Measurements from ENCODE around the gene GAB3. TPM values are rescaled to one million over a fixed set of nuclear protein-coding genes. Genes with fewer than 3 reads are reported as not detected.
A peak's percentile ranks its signal among the peaks of the same experiment; 100 is the strongest.

GAB3 gene, protein sequence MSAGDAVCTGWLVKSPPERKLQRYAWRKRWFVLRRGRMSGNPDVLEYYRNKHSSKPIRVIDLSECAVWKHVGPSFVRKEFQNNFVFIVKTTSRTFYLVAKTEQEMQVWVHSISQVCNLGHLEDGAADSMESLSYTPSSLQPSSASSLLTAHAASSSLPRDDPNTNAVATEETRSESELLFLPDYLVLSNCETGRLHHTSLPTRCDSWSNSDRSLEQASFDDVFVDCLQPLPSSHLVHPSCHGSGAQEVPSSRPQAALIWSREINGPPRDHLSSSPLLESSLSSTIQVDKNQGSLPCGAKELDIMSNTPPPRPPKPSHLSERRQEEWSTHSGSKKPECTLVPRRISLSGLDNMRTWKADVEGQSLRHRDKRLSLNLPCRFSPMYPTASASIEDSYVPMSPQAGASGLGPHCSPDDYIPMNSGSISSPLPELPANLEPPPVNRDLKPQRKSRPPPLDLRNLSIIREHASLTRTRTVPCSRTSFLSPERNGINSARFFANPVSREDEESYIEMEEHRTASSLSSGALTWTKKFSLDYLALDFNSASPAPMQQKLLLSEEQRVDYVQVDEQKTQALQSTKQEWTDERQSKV
- total RNA-seq, result 9.0 TPM

DNA sequence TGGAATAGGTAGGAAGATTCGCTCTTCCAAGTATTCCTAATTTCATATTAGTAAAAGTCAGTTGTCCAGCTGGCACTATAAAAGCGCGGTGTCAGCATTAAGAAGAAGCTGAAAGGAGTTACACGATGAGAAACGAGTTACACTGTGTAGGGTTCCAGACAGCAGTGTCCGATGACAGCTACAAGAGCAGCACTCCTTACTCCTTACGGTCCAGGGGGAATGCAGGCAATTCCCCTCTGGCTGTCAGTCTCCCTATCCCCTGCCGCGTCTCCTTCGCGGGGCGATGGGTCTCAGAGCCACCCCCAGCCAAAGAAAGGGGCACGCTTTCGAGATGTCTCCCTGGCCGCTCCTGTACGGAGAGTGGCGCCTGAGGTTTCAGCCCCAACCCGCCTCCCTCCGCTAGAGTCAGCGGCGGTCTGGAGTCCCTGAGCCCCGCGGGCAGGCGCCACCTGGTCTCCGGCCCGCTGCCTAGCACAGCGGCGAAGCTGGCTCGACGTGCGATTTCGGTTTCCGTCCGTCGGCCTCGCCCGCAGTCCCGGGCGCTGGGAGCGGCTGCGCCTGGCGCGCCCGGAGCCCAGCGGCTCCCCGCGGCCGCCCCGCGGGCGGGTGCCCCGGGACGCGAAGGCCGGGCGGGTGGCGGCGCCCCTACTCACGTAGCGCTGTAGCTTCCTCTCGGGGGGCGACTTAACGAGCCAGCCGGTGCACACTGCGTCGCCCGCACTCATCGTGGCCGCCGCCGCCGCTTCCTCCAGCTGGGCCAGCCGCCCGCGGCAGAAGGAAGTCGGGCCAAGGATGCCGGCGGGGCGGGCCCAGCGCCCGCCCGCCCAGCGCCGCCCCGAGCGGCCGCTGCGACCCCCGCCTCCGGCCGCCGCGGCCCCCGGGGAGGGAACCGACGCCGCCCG is at the start of gene GAB3:
Gene GAB3, minus strand, starts transcription at position 777 of the 902 bp plus-strand sequence. Its CDS starts 52 bp downstream, at position 725.
- DNase-seq, result peak; percentile 32

DNA sequence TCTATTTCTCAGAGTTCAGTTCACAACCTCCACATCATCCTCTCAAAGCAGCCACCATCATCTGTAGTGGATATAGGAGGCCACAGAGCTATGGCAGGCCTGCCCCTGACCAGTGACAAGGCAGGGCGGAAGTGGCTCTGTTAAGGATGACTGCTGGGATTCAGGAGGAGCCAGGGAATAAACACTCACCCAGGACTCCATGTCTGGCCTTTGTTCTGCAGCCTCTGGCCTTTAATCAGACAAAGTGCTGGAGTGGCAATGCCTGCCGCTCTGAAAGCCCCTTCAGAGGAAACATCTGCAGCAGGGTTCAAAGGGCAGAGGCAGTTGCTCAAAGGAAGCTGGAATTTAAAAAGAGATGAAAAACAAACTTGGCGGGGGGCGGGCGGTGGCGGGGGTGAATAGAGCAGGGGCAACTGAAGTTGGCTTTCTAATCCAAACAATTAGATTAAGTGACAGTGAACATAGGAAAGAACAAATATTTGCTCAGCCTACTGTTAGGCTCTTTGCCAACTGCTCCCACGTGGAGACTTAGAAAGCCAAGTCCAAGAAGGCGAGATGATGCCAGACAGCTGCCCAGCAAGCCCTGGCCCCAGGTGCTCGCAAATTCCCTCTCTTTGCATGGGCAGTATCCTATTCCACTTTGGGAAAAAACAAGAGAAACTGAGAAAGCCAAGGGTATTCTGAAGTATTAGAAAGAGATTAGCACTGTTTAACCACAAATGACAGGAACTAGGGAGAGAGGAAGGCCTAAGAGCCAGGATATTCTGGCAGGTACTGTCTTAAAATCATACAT is 48.9 kb upstream of the GAB3 start:
- DNase-seq, result peak; percentile 53

DNA sequence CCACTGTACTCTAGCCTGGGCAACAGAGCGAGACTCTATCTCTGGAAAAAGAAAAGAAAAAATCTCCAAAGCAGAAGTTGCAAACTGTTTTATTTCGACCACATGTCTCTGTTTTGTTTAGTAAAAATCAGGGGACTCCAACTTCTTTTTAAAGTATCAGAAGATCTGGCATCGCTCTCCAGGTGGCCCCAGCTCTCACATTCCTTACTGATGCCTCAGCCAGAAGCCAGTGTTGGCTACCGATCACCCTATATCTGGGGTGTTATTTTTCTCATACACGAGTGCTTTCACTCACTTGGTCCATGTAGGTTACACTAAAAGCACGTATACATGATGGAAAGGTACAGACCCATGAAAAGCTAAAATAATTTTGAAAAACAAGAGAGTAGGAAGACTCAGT is 46.1 kb upstream of the GAB3 start:
- DNase-seq, result no peak

DNA sequence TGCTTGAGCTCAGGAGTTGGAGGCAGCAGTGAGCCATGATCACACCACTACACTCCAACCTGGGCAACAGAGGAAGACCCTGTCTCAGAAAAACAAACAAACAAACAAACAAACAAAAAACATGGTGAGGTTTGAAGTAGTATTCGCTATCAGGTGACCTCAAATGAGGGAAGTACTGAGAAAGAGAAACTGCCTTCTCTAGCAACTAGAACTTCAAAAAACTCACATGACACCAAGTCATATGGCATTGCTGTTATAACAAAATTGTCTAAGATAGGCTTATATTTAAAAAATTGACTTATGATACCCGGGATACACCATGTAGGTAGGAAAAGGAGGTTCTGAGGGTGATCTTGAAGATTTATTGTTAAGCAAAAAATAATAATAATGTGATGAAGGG is 44.1 kb upstream of the GAB3 start:
- no peak for DNase-seq

DNA sequence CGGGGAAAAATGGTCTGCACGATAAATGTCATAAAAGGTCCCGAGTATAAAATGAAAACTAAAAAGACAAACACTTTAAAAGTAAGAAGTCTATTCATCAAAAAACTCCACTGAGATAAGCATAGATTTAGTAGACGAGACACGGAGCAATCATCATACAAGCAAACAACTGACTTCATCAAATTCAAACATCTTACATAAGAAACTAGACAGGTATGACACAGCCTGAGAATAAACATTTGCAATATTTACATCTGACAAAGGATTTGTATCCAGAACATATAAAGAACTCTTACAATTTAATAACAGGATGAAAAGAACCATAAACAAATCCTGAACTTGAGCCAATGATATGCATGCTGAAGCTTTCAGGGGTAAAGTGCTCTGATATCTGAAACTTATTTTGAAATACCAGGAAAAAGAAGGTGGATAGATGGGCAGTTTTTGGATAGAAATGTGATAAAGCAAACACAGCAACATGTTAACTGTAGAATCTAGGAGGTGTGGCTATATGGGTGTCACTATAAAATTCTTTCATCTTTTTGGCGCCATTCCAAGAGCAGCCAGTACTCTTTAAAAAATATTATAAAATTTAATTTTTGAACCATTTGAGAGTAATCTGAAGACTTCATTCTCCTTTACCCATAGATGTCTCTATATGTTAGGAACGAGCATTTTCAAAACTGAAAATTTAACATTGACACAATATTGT is 42.4 kb upstream of the GAB3 start:
- DNase-seq, result no peak

DNA sequence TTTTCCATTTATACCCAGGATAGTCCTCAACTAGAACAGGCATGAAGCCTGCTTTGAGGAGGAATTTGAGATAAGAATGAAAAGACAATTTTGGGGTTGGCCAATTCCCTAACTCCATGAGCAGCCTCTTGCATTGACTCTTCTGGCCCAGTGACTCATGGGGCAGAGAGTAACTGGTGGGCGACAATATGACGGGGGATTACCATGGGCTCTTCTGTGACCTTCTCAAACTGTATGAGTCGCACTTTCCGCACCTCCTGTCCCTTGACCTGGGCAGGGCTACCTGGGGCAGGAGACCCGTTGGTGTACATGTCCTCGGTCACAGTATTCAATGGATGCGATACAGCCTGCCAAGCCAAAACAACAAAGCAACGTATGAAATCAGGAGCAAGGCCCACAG is 41.1 kb upstream of the GAB3 start:
- no peak for DNase-seq

DNA sequence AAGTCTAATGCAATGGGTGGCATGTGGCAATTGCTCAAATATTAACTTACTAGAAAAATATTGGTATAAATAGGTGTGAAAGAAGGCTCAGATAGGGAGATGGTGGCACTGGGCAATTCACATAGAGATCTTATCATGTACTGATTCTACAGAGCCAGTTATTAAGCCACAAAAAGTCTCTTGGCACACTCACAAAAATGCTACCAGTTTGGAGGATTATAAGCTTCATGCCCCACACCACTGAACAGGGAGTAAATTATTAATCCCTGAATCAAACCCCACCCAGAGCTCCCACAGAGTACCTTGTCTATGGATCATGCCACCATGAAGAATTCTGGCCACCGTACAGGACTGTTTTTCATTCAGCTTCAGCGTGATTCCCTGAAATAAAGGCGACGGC is 40.6 kb upstream of the GAB3 start:
- no peak for DNase-seq

DNA sequence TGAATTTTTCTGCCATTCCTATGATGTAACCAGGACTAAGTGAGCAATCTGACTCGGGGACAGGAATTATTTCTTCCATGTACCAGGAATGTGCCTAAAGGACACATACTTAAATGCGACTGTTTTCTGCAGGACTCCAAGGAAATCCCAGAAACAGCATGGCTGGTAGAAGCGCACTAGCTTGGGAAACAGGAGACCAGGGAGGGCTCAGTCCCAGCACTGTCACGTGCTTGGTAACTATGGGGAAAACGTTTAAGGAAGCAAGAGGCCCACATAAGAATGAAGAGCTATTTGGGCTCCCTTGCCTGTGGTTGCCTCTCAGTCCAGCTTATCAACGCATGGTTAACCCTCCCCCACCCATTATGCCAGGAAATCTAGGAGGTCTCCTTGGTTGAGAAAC is 34.8 kb upstream of the GAB3 start:
- no peak for DNase-seq

DNA sequence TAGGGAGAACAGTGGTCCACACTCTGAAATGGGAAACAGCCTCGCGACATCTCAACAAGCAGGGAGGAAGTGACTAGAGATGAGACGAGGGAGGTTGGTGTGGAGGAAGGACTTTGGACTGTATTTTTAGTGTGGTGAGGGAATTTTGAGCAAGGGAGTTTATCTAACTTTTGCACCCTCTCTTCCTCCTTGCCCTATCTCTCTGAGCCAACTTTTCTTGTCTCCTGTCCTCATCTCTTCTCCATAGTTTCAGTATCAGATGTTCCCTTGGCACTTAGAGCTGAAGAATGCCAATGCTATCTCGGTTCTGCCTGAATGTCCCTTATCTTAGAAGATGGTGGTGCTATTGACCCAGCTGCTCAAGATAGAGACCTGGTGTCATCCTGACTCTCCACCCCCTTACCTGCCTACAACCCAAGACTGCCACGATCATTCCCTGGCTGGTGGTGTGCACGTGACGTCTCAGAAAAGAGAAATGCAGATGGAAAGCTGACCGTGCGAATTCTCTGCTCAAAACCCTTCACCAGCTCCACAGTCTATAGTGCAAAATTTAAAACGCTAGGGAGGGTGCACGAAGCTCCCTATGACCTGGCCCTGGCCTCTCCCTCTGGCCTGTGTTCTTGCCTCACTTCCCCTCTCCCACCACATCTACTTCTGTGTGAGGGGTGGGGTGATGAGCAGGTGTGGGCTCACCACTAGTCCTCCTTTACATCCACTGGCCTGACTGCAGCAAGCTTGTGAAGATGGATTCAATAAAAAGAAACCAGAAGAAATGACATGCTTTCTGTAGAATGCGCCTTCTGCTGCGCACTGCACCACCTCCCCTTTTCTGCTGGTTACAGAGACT is 33.5 kb upstream of the GAB3 start:
- no peak for DNase-seq

DNA sequence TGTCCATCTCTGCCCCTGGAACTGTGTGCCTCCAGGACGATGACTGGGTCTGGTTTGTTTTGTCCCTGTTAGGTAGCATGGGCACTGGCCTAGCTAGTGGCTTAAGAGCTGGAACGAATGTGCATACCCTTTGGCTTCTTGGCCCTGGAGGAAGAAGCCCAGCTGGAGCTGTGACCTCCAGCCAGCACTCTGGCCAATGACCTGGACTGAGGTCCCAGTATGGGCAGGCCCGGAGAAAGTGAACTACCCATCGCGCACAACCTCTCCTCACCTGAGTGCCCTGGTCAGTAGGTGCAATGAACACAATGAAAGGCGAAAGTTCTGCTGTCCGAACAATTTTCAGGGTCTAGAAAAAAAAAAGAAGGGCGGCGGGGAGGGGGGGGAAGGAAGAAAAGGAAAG is 30.1 kb upstream of the GAB3 start:
- DNase-seq, result no peak

DNA sequence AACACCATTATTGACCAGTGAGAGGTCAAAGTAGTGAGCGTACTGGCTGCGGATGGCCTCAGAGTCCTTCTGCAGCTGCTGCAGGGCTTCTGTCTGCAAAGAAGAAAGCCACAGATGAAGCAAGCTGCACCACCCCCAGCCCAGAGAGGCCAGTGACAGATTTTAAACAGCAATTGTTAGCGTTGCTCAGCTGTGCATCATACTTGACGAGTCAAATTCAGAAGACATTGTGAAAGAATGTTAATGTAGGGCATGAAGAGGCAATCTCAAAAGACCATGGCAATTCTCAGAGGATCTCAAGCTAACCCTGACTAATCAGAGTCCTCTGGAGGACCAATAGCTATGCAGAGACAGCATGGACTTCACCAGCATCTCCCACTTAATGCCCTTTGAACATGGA is 28.4 kb upstream of the GAB3 start:
- no peak for DNase-seq

DNA sequence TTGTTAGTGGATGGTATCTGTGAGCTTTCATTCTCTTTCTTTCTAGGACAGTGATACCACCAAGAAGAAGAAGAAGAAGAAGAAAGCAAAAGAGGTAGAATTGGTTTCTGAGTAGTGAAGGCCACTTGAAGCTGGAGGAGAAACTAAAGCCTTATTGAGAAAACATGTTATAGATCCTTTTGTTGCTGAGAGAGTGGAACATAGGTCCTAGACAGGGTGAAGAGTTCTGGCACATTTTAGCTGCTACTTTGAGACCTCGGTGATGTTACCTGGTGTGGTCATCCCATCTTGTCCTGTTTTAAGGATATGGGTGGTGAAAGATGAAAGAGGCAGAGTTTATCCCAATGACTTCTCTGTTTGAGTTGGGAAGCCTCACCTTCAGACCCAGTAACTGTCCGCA is 25.9 kb upstream of the GAB3 start:
- no peak for DNase-seq

DNA sequence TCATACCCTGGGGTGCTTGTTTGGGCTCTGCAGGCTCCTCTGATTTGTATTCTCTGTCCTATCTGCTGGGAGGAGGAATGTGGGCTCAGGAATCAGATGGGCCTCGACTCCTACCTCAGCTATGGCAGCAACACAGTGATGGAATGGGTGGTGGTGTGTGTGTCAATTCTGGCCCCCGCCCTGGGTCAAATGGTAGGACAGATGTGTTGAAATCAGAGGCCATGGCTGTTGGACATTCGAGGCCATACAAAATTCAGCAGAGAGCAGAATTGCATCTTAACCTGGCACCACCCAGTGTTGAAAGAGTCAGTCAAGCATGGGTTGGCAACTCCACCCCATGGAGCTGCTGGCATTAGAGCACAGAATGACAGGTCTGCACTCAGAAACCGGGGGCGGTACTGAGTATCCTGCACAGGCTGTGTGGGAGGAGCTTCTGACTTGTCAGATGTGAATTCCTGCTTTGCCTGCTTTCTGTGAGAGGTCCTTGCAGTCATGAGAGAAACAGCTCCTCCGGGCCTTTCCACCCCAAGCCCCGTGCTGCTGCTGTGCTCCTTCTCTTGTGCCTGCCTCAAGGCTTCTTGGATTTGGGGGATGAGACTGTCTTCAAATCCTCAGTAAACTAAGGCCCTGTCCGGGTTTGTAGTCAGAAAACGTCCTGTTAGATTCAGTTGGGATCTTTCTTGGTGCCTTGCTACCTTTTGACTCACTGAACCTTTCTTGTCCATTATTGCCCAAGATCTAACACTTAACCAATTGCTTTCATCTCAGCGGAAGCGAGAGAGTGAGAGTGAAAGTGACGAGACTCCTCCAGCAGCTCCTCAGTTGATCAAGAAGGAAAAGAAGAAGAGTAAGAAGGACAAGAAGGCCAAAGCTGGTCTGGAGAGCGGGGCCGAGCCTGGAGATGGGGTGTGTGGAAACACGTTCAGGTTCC is 24.8 kb upstream of the GAB3 start:
- DNase-seq, result no peak

DNA sequence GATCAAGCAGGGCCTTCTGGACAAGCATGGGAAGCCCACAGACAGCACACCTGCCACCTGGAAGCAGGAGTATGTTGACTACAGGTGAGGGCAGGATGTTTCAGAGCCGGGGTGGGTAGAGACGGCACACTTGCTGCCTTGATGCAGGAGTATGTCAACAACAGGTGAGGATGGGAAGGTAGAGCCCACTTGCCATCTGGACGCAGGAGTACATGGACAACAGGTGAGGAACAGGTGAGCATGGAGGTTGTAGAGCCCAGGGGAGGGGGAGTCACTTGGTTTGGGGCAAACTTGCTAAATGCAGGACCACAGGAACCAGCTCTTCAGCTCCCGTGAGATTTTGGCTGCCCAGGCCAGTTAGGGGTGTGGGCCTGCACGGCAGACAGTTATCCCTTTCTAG is 23.7 kb upstream of the GAB3 start:
- DNase-seq, result no peak

DNA sequence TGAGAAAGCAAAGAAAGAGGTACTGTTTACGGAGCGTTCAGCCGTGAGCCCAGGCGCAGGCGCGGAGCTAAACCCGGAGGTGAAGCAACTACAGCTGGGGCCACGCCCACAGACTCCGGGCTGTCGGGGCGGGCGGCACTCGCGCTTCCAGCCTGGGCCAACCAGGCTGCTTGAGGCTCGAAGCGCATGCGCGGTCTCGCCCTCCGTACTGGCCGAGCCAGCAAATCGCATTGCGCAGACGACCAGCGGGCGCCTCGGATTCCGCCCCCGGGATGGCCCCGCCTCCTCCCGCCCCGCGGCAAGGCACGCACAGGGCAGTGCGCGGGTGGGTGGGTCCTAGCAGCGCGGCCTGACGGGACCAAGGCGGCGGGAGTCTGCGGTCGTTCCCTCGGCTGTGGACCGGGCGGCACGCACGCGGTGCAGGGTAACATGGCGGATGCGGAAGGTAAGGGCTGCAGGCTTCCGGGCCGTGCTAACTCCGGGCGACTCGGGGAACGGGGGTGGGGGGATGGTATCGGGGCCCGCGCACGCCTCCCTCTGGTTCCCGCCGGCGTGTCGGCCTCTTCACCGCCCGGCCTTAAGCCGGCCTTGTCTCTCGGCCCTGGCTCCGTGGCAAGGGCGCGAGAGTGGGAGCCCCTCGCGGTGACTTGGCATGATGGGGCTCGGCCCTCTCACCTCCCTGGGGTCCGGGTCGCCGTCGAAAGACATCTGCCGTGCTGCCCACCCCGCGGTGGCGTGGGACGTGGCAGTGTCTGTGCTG is 11.8 kb upstream of the GAB3 start, which contains the start of gene DKC1:
Gene DKC1, plus strand, starts transcription at position 328 of the 760 bp plus-strand sequence. Its CDS starts 102 bp downstream, at position 430.
- peak; percentile 97 for DNase-seq

DNA sequence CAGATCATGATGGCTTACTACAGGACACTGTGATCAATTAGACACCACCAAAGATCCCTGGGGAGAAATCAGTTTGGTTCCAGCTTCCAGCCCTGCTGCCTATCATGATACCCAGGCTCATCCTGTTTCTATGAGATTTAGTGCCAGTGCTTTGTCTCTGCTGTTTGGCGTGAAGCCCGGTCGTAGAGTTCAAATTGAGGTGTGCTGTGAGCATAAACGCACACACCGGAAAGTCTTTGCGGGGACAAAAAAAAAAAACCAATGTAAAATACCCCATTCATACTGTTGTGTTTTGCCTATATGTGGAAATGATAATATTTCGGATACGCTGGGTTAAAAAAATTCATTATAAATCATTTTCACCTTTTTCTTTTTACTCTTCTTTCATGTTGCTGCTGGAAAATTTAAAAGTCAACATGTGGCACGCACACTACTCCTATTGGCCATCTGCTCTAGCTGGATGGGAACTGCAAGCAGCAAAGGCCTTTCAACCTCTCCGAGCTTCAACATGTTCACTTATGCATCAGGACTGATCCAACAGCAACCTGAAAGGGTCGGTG is 11.2 kb upstream of the GAB3 start:
- peak; percentile 30 for DNase-seq

DNA sequence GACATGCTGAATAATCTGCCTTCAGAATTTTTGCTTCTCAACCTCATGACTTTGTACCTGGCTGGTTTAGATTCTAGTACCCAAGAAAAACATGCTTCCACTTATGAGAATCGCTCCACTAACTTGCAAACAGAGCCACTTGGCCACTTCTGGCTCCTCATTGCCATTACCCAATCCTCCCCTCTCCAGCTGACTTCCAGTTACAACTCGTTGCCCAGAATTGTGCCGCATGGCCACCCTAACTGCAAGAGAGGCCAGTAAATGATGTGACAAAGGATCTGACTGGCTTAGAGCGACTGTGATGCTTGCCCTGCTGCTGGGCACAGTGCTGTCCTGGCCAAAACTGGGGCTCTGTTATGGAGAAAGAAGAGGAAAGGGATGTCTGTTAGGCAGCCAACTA is 7.8 kb upstream of the GAB3 start:
- DNase-seq, result no peak

DNA sequence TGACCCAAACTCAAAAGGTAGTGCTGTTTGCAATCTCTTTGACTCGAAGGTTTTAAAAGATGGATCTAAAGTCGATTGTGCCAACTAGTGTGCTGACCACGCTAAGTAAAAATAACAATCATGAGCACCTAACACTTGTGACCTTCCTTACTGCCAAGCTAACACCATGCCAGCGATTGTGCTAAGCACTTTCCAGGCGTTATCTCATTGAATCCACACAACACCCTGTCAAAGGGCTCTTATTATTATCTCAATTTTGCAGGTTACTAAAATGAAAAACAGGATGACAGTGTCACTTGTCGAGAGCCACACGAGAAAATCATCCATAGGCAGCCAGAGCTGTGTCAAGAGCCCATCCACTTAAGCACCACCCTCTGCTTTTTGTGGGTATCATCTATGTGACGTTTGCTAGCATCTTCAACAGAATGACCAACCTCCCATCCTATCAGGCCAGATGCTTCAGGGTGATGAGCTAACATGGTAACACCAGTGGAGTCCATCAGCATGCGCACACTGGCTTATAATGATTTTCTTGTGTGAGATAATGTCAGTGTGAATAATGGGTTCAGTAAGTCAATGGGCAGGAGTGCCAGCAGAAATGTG is 893 bp upstream of the GAB3 start:
- no peak for DNase-seq
